ENCODE results near the gene POF1B.
"Not testable (repeated sequence)": the region's sequence is repeated elsewhere in the genome, so short reads cannot be mapped to it uniquely, and the experiment has no call there.

Gene POF1B, protein sequence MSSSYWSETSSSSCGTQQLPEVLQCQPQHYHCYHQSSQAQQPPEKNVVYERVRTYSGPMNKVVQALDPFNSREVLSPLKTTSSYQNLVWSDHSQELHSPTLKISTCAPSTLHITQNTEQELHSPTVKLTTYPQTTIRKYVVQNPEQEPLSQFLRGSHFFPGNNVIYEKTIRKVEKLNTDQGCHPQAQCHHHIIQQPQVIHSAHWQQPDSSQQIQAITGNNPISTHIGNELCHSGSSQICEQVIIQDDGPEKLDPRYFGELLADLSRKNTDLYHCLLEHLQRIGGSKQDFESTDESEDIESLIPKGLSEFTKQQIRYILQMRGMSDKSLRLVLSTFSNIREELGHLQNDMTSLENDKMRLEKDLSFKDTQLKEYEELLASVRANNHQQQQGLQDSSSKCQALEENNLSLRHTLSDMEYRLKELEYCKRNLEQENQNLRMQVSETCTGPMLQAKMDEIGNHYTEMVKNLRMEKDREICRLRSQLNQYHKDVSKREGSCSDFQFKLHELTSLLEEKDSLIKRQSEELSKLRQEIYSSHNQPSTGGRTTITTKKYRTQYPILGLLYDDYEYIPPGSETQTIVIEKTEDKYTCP

DNA sequence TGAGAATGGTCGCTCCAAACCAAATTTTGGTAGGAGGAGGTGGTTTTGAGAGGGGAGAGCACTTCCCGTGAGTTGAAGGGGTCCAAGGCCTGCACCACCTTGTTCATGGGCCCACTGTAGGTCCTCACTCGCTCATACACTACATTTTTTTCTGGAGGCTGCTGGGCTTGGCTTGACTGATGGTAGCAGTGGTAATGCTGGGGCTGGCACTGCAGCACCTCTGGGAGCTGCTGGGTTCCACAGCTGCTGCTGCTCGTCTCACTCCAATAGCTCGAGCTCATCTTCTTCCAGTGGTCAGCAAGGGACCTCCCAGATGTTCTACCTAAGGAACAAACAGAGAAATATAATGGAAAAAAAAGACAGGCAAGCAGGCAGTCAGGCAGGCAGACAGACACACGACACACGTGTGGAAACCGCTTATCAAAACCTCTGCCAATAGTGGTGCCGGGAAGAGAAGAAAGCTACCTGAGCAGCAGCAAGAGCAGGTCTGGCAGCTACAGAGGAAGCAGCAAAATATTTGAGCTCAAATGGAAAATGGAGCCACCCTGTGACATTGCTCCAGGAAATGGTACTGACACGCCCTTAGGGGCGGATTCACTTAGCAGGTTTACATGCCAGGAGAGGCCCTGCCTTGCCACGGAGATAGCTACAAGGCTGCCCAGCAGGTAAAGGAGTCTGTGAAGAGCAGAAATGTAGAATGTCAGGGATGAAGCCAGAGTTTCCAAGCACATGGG lies at the start of gene POF1B:
Gene POF1B, minus strand, starts transcription at position 492 of the 734 bp plus-strand sequence. Its CDS starts 211 bp downstream, at position 281.
- DNase-seq: no peak

DNA sequence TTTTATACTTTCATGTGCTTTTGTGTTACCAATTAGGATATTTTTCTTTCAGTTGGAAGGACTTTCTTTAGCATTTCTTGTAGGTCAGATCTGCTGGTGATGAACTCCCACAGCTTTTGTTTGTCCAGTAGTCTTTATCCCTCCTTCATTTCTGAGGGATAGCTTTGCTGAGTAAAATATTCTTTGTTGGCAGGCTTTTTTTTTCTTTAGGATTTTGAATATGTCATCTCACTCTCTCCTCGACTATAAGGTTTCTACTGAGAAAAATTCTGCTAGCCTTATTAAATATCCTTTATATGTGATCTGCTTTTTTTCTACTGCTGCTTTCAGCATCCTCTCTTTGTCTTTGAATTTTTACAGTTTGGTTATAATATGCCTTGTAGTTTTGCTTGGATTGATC lies 49.6 kb upstream of the POF1B start:
- no peak for DNase-seq

DNA sequence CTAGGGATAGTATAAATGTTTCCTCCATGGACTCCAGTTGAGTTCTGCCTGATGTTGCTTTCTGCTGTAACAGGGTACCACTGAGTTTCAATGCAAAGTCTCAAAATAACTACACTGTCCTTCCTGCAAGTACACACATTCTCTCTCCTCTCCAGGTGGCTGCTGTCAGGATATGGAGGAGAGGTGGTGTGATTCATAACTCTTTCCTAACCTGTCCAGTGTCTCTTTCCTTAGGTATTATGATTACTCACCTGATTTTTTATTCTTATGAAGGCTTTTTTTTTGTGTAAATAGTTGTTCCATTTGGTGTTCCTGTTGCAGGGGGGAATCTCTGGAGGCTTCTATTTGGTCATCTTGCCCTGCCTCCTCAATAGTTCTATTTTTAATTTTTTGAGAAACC lies 39.8 kb upstream of the POF1B start:
- no peak for DNase-seq

DNA sequence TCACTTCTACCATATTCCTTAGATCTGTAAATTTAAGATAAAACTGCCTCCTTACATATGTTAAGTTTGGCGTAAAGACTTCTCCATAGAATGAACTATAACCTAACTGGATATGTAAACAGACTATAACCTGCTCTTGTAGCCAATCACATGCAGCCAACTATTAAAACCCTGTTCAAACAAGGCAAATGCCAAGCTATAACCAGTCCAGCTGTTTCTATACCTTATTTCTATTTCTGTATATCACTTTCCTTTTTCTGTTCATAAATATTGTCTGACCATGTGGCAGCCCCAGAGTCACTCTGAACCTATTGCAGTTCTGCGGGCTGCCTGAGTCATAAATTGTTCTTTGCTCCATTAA lies 12.4 kb upstream of the POF1B start:
- DNase-seq: no peak

DNA sequence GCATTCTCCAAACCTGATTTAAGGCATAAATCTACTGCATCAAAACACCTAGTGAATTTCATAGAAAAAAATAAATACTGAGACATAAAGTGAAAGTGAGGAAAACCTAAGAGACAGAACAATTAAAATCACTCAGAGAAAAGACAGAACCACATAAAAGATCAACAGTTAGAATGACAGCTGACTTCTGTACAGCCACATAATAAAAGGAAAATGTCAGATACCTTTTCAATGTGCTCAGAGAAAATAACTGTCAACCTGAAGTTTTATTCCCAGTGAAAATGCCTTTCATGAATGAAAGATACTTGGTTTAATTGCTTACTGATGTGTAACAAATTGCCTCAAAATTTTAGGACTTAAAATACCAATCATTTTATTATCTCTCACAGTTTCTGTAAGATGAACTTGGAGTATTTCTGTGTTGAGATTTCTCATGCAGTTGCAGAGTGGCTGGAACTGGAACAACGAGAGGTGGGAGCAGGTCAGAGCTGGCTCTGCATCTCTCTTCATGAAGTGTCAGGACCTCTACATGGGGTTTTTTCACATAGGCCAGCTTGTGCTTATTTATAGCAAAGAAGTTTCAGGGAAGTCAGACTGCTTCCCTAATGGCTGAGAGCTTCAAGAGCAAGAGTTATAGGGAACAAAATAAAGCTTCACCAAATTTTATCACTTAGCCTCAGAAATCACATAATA lies 11.9 kb upstream of the POF1B start:
- no peak for DNase-seq

DNA sequence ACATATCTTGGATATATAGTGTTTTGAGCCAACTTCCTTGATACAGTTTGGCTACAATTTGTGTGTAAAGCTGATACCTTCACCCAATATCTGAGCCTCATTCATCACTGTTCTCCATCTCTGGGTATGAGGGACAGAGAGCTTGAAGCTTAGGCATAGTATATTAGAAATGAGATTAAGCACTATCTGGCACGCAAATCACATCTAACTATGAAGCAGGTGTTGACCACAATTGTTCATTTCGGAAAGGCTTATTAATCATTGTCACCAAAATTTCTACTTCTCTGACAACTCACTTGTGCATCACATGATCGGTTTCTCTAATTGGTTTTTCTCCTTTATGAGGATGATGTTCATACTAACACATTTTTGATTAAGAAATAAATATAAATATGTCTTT lies 2.1 kb upstream of the POF1B start:
- DNase-seq: no peak

DNA sequence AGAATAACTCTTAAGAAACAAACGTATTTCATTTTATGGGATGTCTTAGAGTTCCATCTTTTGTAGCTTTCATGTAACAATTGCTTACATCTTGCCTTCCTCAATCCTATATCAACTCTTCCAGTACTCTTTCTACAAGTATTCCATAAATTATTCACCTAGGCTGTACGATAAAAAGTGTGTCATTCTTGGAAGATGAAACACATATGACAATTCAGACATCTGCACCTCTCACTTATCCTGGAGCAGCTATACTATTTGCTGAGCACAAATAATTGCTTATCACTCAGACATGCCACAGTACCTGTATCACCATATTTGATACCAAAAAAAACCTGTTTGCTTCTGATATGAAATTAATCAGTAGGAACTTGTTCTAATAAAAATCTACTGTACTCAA lies 1.0 kb downstream of the POF1B start:
- DNase-seq: no peak

DNA sequence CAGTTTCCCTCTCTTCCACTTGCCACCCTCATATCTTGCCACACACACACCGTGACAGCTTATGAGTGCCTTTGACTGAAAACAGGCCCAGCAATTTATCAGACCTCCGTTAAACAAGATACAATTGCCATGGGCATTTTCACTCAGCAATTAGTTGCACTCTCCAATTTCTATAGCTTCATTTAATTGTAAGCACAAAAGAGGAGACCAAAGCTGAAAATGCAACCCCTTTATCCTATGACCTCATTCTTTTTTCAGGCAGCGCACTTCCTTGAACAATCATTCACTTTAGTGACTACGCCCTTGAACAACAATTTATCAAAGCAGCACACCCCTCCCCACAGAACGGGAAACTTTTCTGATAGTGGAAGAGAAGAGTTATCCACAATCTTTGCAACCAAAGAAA lies 4.1 kb downstream of the POF1B start:
- no peak for DNase-seq

DNA sequence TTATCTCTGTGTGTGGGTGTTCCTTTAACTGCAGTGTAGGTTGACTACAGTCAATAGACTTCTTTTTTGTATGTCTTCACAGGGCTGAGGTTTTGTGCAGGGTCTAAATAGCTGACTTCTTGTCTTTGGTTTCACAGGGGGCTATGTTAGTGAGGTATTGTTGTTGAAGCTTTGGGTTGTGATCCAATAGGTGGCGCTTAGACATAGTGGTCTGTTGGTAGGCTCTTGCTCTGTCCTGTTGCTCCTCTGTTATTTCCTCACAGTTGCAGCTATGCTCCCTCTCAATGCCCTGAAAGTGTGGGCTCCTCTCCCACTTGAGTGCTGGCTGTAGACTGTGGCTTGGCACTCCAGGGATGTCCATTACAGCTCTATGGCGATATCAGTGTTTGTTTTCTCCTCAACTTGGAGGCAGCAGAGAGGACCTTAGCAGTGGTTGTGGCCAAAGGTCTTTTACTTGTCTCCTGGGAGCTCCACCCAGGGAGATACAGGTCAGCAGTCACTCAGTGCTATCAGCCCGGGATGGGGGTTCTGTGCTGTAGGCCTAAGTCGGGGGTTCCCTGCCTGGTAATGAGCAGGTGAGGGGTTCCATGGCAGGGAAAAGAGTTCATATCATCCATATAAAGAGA lies 14.0 kb downstream of the POF1B start:
- DNase-seq: no peak

DNA sequence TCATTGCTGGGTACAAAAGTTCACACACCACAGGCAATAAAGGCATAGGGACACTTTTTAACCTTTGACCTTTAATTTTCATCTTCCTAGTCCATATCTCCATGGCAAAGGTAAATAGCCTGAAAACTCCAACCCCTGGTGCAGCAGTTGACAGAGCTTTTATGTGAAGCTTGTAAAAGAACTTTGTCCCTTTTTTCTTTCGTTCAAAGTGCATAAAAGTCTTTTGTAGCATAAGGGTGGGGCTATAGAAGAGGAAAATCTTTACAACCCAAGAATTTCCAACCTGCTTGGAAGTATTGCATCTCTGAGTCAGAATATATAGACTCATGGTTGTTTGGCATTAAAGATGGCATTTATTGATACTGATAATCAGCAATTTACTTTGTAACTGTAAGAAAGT lies 20.4 kb downstream of the POF1B start:
- no peak for DNase-seq

DNA sequence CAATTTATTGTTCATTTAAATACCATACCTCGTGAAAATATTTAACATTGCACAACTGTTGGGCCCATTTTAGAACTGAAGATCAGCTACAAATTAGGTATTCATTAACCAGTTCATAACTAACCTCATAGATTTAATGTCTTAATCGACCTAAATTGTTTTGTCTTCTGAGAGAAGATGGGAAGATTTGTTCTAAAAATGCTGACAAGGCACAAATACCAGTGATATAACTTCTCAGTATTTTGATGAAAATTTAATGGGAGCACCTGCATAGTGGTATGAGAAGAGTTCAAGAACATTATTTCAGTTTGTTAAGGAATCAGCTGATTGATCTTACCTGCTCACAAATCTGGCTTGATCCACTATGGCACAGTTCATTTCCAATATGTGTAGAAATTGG lies 33.9 kb downstream of the POF1B start:
- no peak for DNase-seq

DNA sequence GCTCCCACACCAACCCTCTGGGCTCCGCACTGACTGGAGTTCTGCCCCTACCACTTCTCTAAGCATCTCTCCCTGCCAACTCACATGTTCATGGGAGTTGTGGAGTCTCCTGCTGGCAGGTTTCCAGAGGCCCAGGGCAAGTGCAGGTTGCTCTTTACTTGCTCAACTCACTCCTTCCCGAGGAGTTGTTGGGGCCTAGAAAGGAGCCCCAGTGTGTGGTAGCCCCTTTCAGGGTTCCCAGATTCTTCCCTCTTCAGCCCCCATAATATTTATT lies 52.5 kb downstream of the POF1B start:
- no peak for DNase-seq

DNA sequence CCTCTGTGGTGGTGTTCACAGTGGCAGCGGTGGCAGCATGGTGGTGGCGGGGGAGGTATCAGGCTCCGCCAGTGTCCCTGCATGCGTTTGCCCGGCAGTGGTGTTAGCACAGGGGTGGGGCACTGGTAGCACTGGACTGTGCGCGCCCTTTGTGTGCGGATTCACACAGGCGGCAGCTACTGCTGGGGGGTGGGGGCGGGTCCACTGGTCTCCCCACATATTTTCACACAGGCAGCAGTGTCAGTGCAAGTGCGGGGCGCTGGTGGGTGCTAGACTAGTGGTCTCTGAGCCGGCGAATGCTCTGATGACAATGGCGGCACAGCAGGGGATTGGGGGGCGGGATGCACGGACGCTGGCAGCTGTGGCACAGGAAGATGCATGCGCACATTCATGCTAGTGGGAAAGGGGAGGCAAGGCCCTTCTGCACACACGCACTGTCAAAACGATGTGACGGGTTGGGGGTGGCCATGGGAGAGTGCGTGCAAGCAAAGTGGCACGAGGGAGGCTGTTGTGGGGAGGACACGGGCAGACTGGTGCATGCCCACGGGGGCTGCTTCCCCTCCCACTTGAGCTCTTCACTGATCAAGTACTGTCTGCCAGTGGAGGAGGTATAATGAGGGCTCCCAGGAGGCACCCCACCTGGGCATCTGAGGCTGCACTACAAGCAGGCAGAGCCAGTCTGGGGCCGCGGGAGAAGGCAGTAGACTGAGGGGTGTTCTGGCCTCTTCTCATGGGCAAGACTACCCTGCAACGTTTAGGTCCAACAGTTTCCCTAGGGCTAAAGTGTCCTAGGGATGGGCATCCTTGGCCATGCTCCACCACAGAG lies 53.0 kb downstream of the POF1B start:
- DNase-seq: no peak

DNA sequence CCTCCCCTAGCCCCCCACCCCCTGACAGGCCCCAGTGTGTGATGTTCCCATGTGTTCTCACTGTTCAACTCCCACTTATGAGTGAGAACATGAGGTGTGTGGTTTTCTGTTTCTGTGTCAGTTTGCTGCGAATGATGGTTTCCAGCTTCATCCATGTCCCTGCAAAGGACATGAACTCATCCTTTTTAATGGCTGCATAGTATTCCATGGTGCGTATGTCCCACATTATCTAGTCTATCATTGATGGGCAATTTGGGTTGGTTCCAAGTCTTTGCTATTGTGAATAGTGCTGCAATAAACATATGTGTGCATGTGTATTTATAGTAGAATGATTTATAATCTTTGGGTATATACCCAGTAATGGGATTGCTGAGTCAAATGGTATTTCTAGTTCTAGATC lies 68.1 kb downstream of the POF1B start:
- not testable (repeated sequence) for DNase-seq

DNA sequence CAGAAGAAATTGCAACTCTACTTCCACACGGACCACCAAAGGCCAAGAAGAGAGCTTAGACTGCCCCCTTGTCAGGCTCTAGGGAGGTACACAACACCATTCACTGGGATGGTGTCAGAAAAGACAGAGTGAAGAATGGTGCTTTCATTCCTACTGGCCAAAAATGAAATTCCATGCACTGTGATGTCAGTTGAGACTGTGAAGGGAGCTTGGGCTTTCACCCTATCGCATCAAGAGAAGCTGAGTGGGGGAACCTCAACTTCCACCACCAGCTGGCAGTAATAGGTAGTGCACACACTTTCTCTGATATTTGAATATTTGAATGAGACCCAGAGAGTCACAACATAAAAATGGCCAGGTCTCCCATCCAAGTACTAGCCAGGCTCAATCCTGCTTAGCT lies 69.7 kb downstream of the POF1B start:
- DNase-seq: no peak

DNA sequence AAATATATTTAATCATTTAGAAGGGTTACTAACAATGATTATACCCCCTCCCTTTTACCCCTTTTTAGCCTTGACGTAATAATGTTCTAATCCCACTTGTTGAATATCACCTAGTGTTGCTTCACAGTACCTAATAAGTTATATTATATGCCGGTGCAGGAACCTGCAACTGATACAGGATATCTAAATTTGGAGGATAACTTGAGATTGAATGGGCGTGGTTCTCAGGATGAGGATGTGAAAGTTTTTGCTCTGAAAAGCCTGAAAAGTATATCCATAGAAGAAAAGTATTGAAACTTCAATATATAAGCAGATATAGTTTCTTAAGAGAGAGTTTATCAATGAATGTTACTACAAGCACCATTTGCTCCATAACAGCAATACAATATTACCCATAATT lies 75.9 kb downstream of the POF1B start:
- no peak for DNase-seq

DNA sequence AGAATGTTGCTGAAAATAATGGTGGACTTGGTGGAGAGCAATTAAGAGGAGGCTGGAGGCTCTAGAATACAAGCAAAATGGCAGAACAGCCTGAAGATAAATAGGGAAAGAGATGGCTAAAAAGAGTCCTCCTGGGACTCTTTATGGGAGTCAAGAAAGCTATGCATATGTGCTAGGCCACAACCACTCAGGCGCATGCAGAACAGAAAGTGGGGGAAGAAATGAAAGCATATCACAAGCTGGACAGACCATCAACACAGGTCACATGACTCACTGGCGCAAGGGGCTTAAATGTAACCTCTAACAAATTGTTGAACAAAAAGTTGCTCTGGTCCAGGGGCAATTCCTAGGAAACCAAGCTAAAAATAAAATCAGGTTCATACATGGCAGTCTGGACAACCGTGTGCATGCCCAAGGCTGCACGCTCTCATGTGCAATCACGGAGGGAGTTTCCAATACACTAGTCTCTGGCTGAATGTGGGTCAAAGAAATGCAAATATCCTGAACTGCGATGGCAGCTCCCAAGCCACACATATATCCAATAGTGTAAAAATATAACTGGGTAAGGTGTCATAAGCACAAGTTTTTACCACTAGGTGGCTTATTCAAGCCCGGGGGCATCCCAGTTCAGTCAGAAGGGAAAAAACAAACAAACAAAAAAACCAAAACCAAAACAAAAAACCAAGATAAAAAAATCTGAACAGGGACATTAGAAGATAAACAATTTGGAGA lies 90.3 kb downstream of the POF1B start:
- no peak for DNase-seq

DNA sequence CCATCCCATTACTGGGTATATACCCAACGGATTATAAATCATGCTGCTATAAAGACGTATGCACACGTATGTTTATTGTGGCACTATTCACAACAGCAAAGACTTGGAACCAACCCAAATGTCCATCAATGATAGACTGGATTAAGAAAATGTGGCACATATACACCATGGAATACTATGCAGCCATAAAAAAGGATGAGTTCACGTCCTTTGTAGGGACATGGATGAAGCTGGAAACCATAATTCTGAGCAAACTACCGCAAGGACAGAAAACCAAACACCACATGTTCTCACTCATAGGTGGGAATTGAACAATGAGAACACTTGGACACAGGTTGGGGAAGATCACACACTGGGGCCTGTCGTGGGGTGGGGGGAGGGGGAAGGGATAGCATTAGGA lies 94.2 kb downstream of the POF1B start:
- DNase-seq: not testable (repeated sequence)

DNA sequence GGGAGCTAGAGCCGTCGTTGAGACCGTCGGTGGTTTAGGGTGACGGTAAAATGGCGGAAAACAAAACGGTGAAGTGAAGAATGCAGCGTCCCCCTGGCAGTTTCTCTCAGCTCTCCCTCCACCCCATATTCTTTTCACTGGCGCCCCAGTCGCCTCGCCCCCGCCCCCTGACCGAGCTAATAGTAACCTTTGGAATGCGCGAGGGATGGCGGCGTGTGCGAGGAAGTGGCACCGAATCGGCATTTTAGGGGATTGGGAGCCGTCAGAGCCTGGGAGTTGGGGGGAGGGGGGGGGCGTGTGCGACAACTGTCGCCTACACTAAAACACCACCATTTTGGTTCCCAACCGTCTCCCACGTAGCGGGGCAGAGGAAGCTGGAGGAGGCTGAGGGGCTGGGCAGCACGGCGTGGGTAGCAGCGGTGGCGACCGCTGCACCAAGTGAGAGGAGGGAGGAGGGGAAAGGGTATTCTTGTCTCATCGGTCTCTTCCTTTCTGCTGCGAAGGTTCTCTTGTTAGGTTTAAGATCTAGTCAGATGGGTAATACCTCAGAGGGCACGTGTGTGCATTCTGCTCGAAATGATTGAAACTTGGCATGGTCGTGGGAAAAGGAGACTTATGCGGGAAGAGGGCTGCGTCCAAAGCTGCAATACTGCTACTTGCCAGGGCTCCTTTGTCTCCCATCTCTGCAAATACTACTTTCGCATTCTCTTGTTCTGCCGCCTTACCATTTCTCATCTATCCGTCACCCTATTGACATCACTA lies 134.8 kb downstream of the POF1B start:
- DNase-seq: no peak

DNA sequence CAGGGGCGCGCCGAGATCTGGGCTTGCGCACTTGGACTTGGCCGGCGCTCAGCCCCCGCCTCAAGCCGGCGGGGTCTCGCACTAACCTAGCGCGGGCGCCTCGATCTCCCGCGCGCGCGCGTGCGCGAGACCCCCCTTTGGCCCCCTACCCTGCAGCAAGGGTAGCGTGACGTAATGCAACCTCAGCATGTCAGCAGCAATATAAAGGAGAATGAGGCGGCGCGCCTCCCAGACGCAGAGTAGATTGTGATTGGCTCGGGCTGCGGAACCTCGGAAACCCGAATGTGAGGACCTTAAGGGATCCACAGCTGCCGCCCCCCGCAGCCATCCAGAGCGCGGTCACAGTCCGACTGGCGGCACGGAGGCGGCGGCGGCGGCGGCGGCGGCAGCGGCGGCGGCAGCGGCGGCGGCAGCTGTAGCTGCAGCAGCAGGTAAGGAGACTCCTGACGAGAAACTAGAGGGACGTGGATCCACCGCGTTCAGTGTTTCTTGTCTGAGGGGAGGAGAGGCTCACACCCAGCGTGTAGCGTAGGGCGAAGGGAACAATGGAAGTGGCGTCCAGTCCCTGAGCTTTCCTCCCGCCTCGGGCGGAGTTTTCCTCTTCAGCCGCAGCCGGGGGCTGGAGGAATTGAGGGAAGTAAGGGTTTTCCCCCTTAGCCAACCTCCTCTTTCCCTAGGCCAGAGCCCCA lies 135.6 kb downstream of the POF1B start, which contains the start of the genes SATL1 and ZNF711:
Gene SATL1, minus strand, starts transcription at position 19 of the 689 bp plus-strand sequence. CDS start 134,811 bp downstream, outside the sequence.
Gene ZNF711, plus strand, starts transcription at position 231 of the 689 bp plus-strand sequence. CDS start 3,582 bp downstream, outside the sequence.
- peak in 2 of 4 experiments; percentile 1 to 5 for DNase-seq

Data from activated naive CD4-positive, alpha-beta T cell (primary cell).